Activated effector memory CD4-positive, alpha-beta T cell treated with Interleukin-2 at 50 U/mL for 16 hours (primary cell): ENCODE data around the gene BLOC1S3.

Experiments used
- DNase-seq: peaks from one replicate; pipeline ENCODE4 v3.0.0-alpha.2; 2020

BLOC1S3 gene

GRCh38 chr19:45178262-45179071 lies at the start of gene BLOC1S3:
TSS of gene BLOC1S3 (plus strand) at chr19:45178784. CDS start at chr19:45179297, 513 bp downstream.
- DNase-seq: peak; percentile 100

GRCh38 chr19:45128806-45129205 lies 49.8 kb upstream of the BLOC1S3 start:
- no peak for DNase-seq

GRCh38 chr19:45130236-45130635 lies 48.3 kb upstream of the BLOC1S3 start:
- no peak for DNase-seq

GRCh38 chr19:45130888-45131615 lies 47.5 kb upstream of the BLOC1S3 start:
- no peak for DNase-seq

- no peak for DNase-seq
Observed at GRCh38 chr19:45133661-45134060, 44.9 kb upstream of the BLOC1S3 start.

- no peak for DNase-seq
Observed at GRCh38 chr19:45135176-45135885, 43.3 kb upstream of the BLOC1S3 start.

GRCh38 chr19:45136507-45137178 lies 41.9 kb upstream of the BLOC1S3 start:
- no peak for DNase-seq

- no peak for DNase-seq
Observed at GRCh38 chr19:45137179-45137761, 41.3 kb upstream of the BLOC1S3 start.

- no peak for DNase-seq
Observed at GRCh38 chr19:45138303-45138751, 40.3 kb upstream of the BLOC1S3 start.

GRCh38 chr19:45139286-45140143 lies 39.1 kb upstream of the BLOC1S3 start:
- no peak for DNase-seq

GRCh38 chr19:45140144-45140503 lies 38.5 kb upstream of the BLOC1S3 start:
- DNase-seq: no peak

GRCh38 chr19:45140533-45140932 lies 38.1 kb upstream of the BLOC1S3 start:
- no peak for DNase-seq

- DNase-seq: no peak
Observed at GRCh38 chr19:45141203-45141900, 37.2 kb upstream of the BLOC1S3 start.

GRCh38 chr19:45142016-45142725 lies 36.4 kb upstream of the BLOC1S3 start:
- DNase-seq: no peak

- DNase-seq: no peak
Observed at GRCh38 chr19:45142726-45143110, 35.9 kb upstream of the BLOC1S3 start.

GRCh38 chr19:45144431-45145269 lies 33.9 kb upstream of the BLOC1S3 start:
- DNase-seq: no peak

- DNase-seq: no peak
Observed at GRCh38 chr19:45145270-45146189, 33.1 kb upstream of the BLOC1S3 start.

GRCh38 chr19:45146251-45146650 lies 32.3 kb upstream of the BLOC1S3 start:
- DNase-seq: no peak
